OCI-LY1 (cell line): ENCODE measurements around the gene UNC13D.

ENCODE experiments used
- H2AFZ ChIP-seq: fragments of 200-600 bp; sonication (generic), shearing (Covaris generic); 2 replicates; pipeline ENCODE4 v1.6.0; 2014; ENCODE audit warnings: antibody characterized with exemption, mild to moderate bottlenecking, low read length
- H3F3A ChIP-seq: fragments of 200-600 bp; sonication (generic), shearing (Covaris generic); 2 replicates; pipeline ENCODE4 v1.6.0; 2014; ENCODE audit warnings: mild to moderate bottlenecking, antibody characterized with exemption, low read length, moderate library complexity; ENCODE audit not compliant: insufficient read depth
- H3K27ac ChIP-seq: fragments of 200-600 bp; sonication (generic); 2 replicates; pipeline ENCODE4 v1.5.1; 2014; ENCODE audit warnings: low read length, mixed run types, mild to moderate bottlenecking, low read depth; ENCODE audit not compliant: poor library complexity, severe bottlenecking
- H3K27me3 ChIP-seq: fragments of 200-600 bp; sonication (generic); 2 replicates; pipeline ENCODE4 v1.6.0; 2014; ENCODE audit warnings: antibody characterized with exemption, mild to moderate bottlenecking, low read length, moderate library complexity; ENCODE audit not compliant: insufficient read depth
- H3K36me3 ChIP-seq: fragments of 200-600 bp; sonication (generic); 2 replicates; pipeline ENCODE4 v1.6.1; 2014; ENCODE audit warnings: mild to moderate bottlenecking, antibody characterized with exemption, low read length, moderate library complexity, mixed read lengths; ENCODE audit not compliant: insufficient read depth
- H3K4me1 ChIP-seq: fragments of 200-600 bp; sonication (generic); 2 replicates; pipeline ENCODE4 v1.5.1; 2014; ENCODE audit warnings: mild to moderate bottlenecking, low read length, moderate library complexity; ENCODE audit not compliant: insufficient read depth, severe bottlenecking
- H3K4me2 ChIP-seq: fragments of 200-600 bp; sonication (generic), shearing (Covaris generic); 2 replicates; pipeline ENCODE4 v1.6.1; 2014; ENCODE audit warnings: low read length
- H3K4me3 ChIP-seq: fragments of 200-600 bp; sonication (generic); 2 replicates; pipeline ENCODE4 v1.5.1; 2014; ENCODE audit warnings: low read length, low read depth, mild to moderate bottlenecking, mixed read lengths; ENCODE audit not compliant: poor library complexity, severe bottlenecking
- H3K79me2 ChIP-seq: fragments of 200-600 bp; shearing (Covaris generic); 2 replicates; pipeline ENCODE4 v1.6.1; 2016; ENCODE audit warnings: mixed run types, low read length, mixed read lengths; ENCODE audit not compliant: insufficient read depth
- H3K9ac ChIP-seq: fragments of 200-600 bp; sonication (generic), shearing (Covaris generic); 2 replicates; pipeline ENCODE4 v1.6.1; 2014; ENCODE audit warnings: mild to moderate bottlenecking, low read length, mixed read lengths
- H3K9me2 ChIP-seq: fragments of 200-600 bp; sonication (generic), shearing (Covaris generic); 2 replicates; pipeline ENCODE4 v1.6.1; 2014; ENCODE audit warnings: low read depth, mild to moderate bottlenecking, low read length, mixed read lengths
- H3K9me3 ChIP-seq: fragments of 200-600 bp; shearing (Covaris generic); 2 replicates; pipeline ENCODE4 v1.6.1; 2014; ENCODE audit warnings: low read length, mixed read lengths
- H4K20me1 ChIP-seq: fragments of 200-600 bp; sonication (generic), shearing (Covaris generic); 2 replicates; pipeline ENCODE4 v1.6.0; 2016; ENCODE audit warnings: mild to moderate bottlenecking, low read length; ENCODE audit not compliant: insufficient read depth
- EZH2 ChIP-seq: fragments of 200-600 bp; sonication (generic), shearing (Covaris generic); IDR thresholded peaks from 2 replicates; pipeline ENCODE4 v1.8.0; 2017; ENCODE audit warnings: borderline replicate concordance, mixed run types, mild to moderate bottlenecking, antibody characterized with exemption, low read length, moderate library complexity, mixed read lengths
- TF ChIP-seq, protein P1 (sequence below): fragments of 200-600 bp; sonication (generic), shearing (Covaris generic); IDR thresholded peaks from 2 replicates; pipeline ENCODE4 v1.5.1; 2017; ENCODE audit warnings: mild to moderate bottlenecking, antibody characterized with exemption, low read length, moderate library complexity, mixed read lengths

The UNC13D gene

DNA sequence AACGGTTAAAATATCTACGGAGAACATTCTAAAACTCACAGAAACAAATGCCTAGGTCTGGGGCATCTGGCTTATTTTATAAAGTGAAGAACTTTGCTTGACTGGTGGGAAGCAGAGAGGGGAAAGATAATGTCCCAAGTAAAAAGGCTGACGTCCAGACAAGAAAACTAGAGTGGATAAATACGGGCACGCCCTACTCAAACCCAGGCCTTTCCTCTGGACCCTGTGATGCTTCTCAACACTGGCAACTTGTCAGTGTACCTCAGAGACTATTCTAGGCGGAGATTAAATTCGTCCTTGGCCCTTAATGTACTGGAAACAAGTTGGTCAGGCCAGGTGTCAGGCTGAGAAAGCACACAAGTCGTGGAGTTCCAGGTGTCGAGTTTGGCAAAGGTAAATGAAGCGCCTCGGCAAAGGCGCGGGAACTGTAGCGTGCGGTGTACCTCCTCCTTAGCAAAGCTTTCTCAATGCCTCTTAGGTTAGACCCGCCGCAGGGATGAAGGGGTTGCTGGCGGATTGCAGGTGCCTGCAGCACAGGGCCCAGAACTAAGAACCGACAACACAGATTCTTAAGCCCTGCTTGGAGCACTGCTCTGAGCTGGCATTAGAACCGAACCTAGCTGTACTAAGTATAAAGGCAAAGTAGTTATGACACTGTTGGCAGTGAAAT lies 60.3 kb downstream of the UNC13D start:
- no peaks in the 10 kb centered on the region for H3K9me2 ChIP-seq
- TF ChIP-seq EZH2 = no peak
- TF ChIP-seq, protein P1, sequence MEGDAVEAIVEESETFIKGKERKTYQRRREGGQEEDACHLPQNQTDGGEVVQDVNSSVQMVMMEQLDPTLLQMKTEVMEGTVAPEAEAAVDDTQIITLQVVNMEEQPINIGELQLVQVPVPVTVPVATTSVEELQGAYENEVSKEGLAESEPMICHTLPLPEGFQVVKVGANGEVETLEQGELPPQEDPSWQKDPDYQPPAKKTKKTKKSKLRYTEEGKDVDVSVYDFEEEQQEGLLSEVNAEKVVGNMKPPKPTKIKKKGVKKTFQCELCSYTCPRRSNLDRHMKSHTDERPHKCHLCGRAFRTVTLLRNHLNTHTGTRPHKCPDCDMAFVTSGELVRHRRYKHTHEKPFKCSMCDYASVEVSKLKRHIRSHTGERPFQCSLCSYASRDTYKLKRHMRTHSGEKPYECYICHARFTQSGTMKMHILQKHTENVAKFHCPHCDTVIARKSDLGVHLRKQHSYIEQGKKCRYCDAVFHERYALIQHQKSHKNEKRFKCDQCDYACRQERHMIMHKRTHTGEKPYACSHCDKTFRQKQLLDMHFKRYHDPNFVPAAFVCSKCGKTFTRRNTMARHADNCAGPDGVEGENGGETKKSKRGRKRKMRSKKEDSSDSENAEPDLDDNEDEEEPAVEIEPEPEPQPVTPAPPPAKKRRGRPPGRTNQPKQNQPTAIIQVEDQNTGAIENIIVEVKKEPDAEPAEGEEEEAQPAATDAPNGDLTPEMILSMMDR = no peak
- H3K4me1 ChIP-seq = peaks cover 56% of the 10 kb centered on the region
- H3F3A ChIP-seq = peaks cover 14% of the 10 kb centered on the region
- H2AFZ ChIP-seq = no peak overlapping the region
- H3K36me3 ChIP-seq = peaks cover 8% of the 10 kb centered on the region
- no peaks in the 10 kb centered on the region for H4K20me1 ChIP-seq
- peak overlapping the region; percentile 77 for H3K4me3 ChIP-seq
- peaks cover 44% of the 10 kb centered on the region for H3K79me2 ChIP-seq
- H3K27me3 ChIP-seq = no peaks in the 10 kb centered on the region
- H3K27ac ChIP-seq = peak overlapping the region; percentile 98
- peak overlapping the region; percentile 79 for H3K4me2 ChIP-seq
- no peaks in the 10 kb centered on the region for H3K9me3 ChIP-seq
- H3K9ac ChIP-seq = peak overlapping the region; percentile 98

DNA sequence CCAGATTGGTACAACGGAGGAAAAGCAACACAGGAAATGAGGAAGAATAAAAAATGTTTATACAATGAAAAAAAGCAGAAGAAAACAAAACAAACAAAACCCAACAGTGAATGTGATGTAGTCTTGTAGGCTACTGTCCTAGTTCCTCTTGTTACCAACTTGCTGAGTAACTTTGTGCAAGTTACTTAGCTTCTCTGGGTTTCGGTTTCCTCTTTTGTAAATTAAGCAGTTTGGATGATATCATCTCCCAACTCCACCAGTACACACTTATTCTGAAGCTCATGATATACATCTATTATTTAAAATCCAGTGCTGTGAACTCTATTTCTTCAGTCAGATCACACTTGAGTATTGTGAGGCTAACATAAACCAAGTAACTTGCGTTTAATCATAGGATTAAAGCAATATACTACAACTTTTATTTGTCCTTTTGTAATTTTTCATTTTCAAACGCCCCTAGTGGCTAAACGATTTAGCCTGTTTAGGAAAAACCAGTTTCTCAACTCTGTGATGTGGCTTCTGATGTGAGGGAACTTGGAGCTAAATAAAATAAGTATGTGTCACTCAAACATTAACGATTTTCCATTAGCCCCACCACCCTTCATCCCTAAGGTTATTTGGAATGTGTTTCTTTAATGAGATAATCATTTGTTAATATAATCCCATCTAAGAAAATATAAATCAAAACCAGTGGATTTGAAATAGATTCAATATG lies 61.0 kb downstream of the UNC13D start:
- Histone ChIP-seq H3K4me1 (peaks cover 56% of the 10 kb centered on the region), H3K79me2 (peaks cover 44% of the 10 kb centered on the region), H3K27ac (peak overlapping the region; percentile 98), H2AFZ (no peak overlapping the region), H3K4me2 (peak overlapping the region; percentile 79), H3K9ac (peak overlapping the region; percentile 98), H3K4me3 (peak overlapping the region; percentile 77), H4K20me1 (no peaks in the 10 kb centered on the region), H3K9me3 (no peaks in the 10 kb centered on the region), H3K36me3 (peaks cover 13% of the 10 kb centered on the region), H3K9me2 (no peaks in the 10 kb centered on the region), H3K27me3 (no peaks in the 10 kb centered on the region), H3F3A (peaks cover 14% of the 10 kb centered on the region)
- TF ChIP-seq EZH2 = no peak
- TF ChIP-seq, protein P1 = peak; percentile 82

DNA sequence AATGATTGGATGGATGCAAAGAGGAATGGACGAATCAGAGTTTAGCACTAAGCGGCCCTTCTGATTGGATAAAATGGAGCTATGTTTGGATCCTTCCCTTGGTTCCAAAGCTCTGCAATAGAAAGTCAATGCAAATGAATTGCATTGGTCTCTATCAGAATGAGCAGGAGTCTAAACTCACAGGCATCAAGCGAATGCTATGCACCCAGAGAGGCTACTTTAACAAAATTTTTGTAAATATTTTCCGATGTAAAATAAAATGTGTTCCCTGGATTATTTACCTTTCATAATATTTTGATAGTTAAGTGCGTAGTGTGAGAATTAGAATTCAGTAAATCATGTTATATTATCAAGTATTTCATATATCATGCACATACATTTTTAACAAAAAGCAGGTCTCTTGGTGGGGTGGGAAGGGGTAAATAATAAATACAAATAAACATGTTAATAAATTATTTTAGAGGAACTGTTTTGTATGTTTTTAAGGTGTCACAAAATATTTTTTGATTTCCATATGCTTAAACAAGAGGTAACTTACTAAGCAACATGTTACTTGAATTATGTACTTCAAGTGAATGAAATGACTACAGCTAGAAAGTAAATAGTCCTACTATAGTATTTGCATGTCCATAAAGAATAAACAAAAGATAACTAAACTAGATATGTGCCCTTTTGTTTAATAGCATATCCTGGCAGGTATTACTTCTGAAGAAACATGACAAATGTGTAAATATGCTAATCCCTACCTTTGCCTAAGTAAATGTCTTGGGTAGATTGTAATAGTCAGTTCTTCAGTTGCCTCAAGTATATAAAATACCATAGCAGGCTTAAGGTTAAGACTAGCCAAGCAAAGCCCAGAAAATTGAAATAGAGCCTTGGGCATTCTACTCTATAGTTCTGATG lies 64.0 kb downstream of the UNC13D start:
- H3K79me2 ChIP-seq = peaks cover 17% of the 10 kb centered on the region
- peaks cover 22% of the 10 kb centered on the region for H3F3A ChIP-seq
- H3K9me3 ChIP-seq = no peaks in the 10 kb centered on the region
- H3K9ac ChIP-seq = no peak overlapping the region
- TF ChIP-seq, protein P1 = no peak
- no peak for TF ChIP-seq EZH2
- peak overlapping the region; percentile 67 for H3K27ac ChIP-seq
- no peaks in the 10 kb centered on the region for H4K20me1 ChIP-seq
- H3K4me1 ChIP-seq = peaks cover 48% of the 10 kb centered on the region
- peaks cover 35% of the 10 kb centered on the region for H3K36me3 ChIP-seq
- H3K4me3 ChIP-seq = no peak overlapping the region
- H2AFZ ChIP-seq = no peak overlapping the region
- H3K4me2 ChIP-seq = peak overlapping the region; percentile 8; the same call in 1 of the 2 replicates
- H3K27me3 ChIP-seq = no peaks in the 10 kb centered on the region
- H3K9me2 ChIP-seq = no peaks in the 10 kb centered on the region
